ENCODE measurements around the gene OR6V1.

The OR6V1 gene

GRCh38 chr7:143052041-143052440 is at the start of gene OR6V1:
TSS of gene OR6V1 (plus strand) at chr7:143052341. CDS start at chr7:143052341, 0 bp downstream.
- in situ Hi-C loops (cut with HindIII; ENCODE audit: low sequenced_read_pairs): no loop called here

DNA sequence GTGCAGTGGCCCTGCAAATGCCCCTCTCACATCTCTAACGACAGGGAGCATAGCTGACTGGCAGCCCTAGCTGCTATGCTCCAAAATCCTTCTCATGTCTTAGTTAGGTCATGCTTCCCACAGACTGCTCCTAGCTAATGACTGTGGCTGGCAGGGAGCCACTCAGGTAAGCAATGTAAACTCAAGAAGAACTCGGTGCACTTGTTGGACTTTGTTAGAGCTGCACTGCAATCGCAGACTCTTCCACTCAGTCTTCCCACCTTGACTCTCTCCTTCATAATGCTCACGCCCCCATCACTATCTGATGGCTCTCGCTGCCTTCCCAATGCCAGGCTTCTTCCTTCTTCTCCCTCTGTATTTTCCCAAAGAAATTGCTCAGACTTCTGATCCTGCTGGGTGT is 49.2 kb upstream of the OR6V1 start:
- in situ Hi-C loops (cut with HindIII; ENCODE audit: low sequenced_read_pairs): loop anchor here (5.0 to 25.0 kb wide), 3 partner anchors 138 to 366 kb away; no protein-coding TSS in a partner anchor

GRCh38 chr7:143003393-143004051 is 48.6 kb upstream of the OR6V1 start:
- in situ Hi-C loops (cut with HindIII; ENCODE audit: low sequenced_read_pairs): loop anchor here (5.0 to 25.0 kb wide), 3 partner anchors 139 to 366 kb away; no protein-coding TSS in a partner anchor

DNA sequence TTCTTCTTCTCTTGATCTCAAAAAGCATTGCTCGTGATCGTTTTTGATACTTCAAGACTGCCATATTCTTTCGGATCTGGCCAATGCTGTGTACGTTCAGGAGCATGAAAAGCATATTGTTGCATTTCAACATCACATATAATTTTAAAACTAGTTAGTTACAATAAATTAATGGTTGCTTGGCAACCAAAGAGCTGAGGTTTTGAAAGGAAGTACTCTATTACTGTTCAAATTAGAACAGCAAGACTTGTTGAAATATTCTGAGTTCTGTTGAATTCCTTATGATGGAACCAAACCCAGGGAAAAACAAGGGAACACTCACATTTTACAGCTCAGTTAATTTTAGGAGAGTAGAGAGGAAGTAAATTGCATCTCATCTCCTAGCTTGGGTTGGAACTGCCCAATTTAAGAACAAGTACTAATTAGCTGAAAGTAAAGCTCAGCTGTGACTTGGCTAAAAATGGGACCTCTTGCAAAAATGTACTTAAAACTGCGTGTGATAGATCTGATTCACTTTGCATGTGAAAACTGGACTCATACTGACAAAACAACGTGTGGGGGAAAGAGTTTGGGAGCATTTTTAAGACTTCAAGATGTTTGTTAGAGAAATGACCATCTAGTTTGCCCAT is 46.4 kb upstream of the OR6V1 start:
- in situ Hi-C loops (cut with HindIII; ENCODE audit: low sequenced_read_pairs): loop anchor here (10.0 to 25.0 kb wide), 2 partner anchors 141 to 368 kb away; no protein-coding TSS in a partner anchor

DNA sequence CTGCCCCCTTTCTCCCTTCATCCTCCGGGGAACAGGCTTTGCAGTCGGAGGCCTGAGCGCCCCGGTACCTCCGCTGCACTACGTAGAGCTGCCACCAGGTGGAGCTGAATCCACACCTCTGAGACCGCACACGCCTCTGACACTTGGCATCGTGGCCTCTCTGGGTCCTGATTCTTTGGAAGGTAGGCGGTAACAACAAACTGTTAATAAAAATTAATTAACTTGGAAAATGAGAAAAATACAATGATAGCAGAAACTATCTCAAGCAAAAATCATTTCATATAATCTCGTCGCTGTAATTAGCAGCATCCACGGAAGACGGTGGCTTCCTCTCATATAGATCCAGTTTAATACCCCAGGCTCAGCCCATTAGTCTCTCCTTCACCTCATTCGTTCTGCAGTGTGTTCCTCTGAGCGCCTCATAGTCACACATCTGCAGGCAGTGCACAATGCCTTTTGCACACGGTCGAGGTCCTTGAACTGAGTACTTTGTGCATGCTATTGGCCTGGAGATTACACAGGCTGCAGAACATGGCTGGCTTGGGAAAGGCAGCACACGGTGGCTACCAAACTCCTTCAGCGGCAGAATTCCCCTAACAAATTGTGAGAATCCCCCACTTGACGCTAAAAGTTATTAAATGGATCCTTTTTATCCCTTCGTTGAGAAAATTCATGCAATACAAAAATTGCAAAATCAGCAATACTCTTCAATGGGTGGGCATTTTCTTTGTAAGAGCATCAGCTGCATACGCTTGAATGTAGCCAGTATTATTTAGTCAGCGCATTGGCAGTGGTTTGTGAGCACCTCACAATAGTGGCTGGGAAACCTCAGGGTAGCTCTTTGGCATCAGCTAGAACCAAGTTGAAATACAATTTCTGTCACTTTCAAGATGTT is 43.9 kb upstream of the OR6V1 start:
- in situ Hi-C loops (cut with HindIII; ENCODE audit: low sequenced_read_pairs): loop anchor here (10.0 to 25.0 kb wide), 2 partner anchors 143 to 371 kb away; no protein-coding TSS in a partner anchor

DNA sequence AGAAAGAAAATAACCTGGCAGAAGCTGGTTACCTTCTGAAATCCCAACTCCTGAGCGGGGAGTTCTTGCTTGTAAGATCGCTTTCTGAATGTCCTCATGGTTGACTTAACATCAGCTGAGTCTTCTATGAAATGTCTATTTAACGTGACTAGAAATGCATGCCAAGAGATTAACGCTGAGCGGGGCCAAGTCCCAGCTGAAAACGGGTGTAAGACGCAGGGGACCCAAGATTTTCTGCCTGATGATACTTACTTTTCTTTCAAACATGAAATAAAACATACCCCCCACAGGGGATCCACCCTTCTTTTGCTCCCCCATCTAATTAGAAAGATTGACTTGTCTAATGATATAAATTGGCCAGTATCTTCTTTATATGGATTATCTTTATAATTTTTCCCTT is 40.1 kb upstream of the OR6V1 start:
- in situ Hi-C loops (cut with HindIII; ENCODE audit: low sequenced_read_pairs): loop anchor here (25.0 kb wide), 1 partner anchor 375 kb away; no protein-coding TSS in a partner anchor

DNA sequence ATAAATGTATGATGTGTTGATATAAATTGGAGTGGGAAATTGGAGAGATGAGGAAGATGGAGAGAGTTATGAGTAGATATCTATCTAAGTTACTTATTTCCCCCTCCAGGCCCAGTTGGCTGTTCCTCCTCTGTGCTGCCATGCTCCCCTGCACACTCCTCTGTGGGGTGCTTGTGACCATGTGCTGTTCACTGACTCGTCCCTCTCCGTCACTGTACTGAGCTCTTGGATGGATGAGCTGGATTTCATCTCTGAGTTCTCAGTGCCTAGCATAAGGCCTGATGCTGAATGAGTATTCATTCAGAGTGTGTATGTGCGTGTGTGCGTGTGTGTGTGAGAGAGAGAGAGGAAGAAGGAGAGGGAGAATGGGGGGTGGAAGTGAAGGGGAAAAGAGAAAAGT is 39.7 kb upstream of the OR6V1 start:
- in situ Hi-C loops (cut with HindIII; ENCODE audit: low sequenced_read_pairs): loop anchor here (25.0 kb wide), 1 partner anchor 375 kb away; no protein-coding TSS in a partner anchor

GRCh38 chr7:143013473-143013872 is 38.7 kb upstream of the OR6V1 start:
- in situ Hi-C loops (cut with HindIII; ENCODE audit: low sequenced_read_pairs): loop anchor here (25.0 kb wide), 1 partner anchor 376 kb away; no protein-coding TSS in a partner anchor

DNA sequence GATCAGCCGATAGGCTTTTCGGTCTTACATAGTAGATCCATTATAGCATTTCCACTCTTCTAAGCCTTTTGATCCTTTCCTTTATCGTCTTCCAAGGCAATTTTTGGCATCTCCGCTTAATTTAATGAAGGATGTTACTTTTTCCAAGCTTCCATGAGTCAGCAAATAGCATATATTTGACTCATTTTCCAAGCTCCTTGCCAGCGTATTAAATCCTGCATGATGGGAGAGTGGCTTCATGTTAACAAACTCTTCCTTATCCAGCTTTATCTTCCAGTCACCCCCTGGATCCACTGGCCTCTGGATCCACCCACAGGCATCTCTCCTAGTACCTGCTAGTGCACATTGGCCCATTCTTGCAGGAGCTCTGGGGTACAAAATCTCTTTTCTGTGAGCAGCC is 38.2 kb upstream of the OR6V1 start:
- in situ Hi-C loops (cut with HindIII; ENCODE audit: low sequenced_read_pairs): loop anchor here (25.0 kb wide), 1 partner anchor 377 kb away; no protein-coding TSS in a partner anchor

GRCh38 chr7:143015084-143015483 is 37.1 kb upstream of the OR6V1 start:
- in situ Hi-C loops (cut with HindIII; ENCODE audit: low sequenced_read_pairs): loop anchor here (5.0 to 25.0 kb wide), 2 partner anchors 62 to 378 kb away; no protein-coding TSS in a partner anchor

- in situ Hi-C loops (cut with HindIII; ENCODE audit: low sequenced_read_pairs): loop anchor here (5.0 to 25.0 kb wide), 2 partner anchors 61 to 379 kb away; no protein-coding TSS in a partner anchor
These were observed 36.1 kb upstream of the OR6V1 start for GRCh38 chr7:143015926-143016490.

DNA sequence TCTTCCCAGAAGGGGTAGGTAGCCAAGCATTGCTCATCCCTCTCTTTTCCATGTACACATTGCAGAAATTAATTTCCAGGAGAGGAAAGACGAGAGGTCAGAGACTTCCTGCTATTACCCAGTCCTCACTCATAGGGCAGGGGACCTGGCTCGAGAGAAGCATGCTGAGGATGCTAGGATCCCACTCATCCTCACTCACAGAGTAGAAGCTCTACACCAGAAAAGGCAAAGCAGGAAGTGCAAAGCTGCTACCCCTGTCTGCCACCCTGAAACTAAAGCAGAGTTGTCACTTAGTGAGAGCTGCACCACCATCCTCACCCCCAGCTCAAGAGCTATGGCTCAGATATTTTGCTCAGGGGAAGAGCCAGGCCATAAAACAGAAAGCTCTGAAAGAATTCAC is 35.1 kb upstream of the OR6V1 start:
- in situ Hi-C loops (cut with HindIII; ENCODE audit: low sequenced_read_pairs): loop anchor here (5.0 to 25.0 kb wide), 2 partner anchors 60 to 380 kb away; no protein-coding TSS in a partner anchor

GRCh38 chr7:143018931-143019330 is 33.2 kb upstream of the OR6V1 start:
- in situ Hi-C loops (cut with HindIII; ENCODE audit: low sequenced_read_pairs): loop anchor here (5.0 to 25.0 kb wide), 2 partner anchors 58 to 382 kb away; no protein-coding TSS in a partner anchor

DNA sequence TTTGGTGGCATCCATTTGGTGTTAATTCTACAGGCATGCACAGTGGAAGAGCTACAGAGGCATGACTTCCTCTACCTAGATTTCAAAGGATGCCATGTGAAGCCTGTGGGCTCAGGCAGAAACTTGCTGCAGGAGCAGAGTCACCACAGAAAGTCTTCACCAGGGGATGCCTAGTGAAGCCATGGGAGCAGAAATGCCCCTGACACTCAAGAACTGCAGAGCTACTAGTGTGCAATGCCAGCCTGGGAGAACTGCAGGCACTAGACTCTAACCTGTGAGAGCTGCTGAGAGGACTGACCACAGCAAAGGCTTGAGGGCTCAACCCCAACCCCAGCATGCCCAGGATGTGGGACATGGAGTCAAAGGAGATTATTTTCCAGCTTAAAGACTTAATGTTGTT is 29.1 kb upstream of the OR6V1 start:
- in situ Hi-C loops (cut with HindIII; ENCODE audit: low sequenced_read_pairs): loop anchor here (25.0 kb wide), 1 partner anchor 386 kb away; no protein-coding TSS in a partner anchor

GRCh38 chr7:143025371-143025770 is 26.8 kb upstream of the OR6V1 start:
- in situ Hi-C loops (cut with HindIII; ENCODE audit: low sequenced_read_pairs): no loop called here

DNA sequence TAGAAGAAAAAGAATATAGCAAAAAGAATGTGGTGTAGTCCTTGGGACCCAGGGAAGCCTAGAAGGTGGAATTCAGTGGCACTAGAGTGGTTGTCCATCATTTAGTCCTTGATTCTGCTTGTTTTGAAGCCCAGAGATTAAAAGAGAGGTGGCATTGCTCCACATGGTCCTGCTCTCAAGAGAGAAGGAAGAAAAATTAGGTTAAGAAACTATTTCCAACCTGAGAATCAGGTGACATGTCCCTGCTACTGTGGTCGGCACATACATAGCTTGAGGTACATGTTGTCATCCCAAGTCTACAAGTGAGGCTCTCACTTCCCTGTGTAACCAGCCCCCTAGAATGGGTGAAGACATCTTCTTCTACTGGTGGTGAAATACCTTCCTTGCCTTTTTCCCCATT is 25.1 kb upstream of the OR6V1 start, which contains the start of gene OR9A2:
Gene OR9A2 (minus strand): TSS at position 101 of the 400 bp plus-strand sequence. CDS start 0 bp downstream, at position 101.
- in situ Hi-C loops (cut with HindIII; ENCODE audit: low sequenced_read_pairs): no loop called here

GRCh38 chr7:143027683-143028082 is 24.5 kb upstream of the OR6V1 start:
- in situ Hi-C loops (cut with HindIII; ENCODE audit: low sequenced_read_pairs): no loop called here

DNA sequence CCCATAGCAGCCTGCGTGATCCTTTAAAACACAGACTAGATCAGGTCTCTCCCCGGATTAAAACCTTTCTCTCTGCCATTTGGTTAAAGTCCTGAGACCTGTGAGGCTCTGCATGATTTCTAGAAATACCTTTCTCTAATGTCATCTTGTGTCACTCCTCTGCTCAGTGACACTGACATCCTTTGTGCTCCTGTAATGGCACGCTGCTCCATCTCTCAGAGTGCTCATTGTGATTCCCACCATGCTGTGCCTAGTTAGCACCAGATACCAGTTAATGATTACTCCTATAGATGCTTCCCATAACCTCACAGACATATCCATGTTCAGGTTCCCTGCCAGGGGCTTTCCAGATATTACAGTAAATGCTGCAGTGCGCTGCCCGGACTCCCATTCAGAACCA is 13.5 kb upstream of the OR6V1 start:
- in situ Hi-C loops (cut with HindIII; ENCODE audit: low sequenced_read_pairs): no loop called here

DNA sequence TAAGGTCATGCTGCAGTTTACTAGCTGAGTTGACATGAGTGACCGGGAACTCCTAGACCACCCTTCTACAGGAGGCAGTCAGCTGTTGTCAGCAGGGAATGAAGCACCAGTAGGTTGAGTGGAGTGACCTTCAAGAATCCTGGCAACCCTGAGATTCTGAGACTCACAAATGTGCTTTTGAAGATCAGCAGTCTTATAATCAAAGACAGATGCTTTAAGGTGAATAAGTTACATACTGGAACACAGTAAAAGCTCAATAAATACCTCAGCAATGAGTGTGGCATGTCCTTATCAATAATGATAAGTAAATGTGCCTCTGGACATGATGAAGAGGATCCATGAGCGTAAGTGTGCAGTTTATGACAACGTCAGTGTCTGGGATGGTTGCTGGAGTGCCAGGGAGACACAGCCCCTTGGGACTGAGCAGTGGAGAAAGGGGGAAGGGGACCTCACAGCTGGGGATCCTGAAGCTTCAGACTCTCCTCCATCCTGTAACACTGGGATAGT is 11.9 kb upstream of the OR6V1 start:
- in situ Hi-C loops (cut with HindIII; ENCODE audit: low sequenced_read_pairs): no loop called here

GRCh38 chr7:143041346-143041745 is 10.8 kb upstream of the OR6V1 start:
- in situ Hi-C loops (cut with HindIII; ENCODE audit: low sequenced_read_pairs): no loop called here
